ENCODE data around the gene CADPS2. TPM values are rescaled to one million over a fixed set of nuclear protein-coding genes. Genes with fewer than 3 reads are reported as not detected.

Gene CADPS2
- total RNA-seq, 1 donor from 2014 or later = 6.4 TPM

GRCh38 chr7:122507591-122507990 lies 378.7 kb downstream of the CADPS2 start:
- FAIRE-seq (no peak), DNase-seq (ENCODE audit: low read depth) (no peak)
- no peak overlapping the region for H3K9ac ChIP-seq (ENCODE audit: low read length)
- H4K20me1 ChIP-seq (ENCODE audit: insufficient read depth, low read length) = no peaks in the 10 kb centered on the region
- H3K36me3 ChIP-seq (ENCODE audit: insufficient read depth, low read length) = no peaks in the 10 kb centered on the region
- Mint-ChIP-seq H3K9me3 (ENCODE audit: unreplicated experiment) (no peaks in the 10 kb centered on the region), H3K27ac (ENCODE audit: unreplicated experiment) (no peak overlapping the region), H3K4me3 (ENCODE audit: unreplicated experiment) (no peak overlapping the region), H3K36me3 (ENCODE audit: low read depth, unreplicated experiment) (no peaks in the 10 kb centered on the region), H3K4me1 (ENCODE audit: low read depth, unreplicated experiment) (no peaks in the 10 kb centered on the region), H3K27me3 (ENCODE audit: low read depth, unreplicated experiment) (no peaks in the 10 kb centered on the region)
- H2AFZ ChIP-seq (ENCODE audit: low read depth, low read length) = no peak overlapping the region
- H3K4me2 ChIP-seq (ENCODE audit: low read length) = no peak overlapping the region
- TF ChIP-seq CTCF (IDR thresholded peaks at IDR 0.05; ENCODE audit: insufficient read depth, low read depth, low read length) = no peak
- TF ChIP-seq EZH2 (IDR thresholded peaks at IDR 0.05; ENCODE audit: insufficient read depth, low read length) = no peak
- no peak overlapping the region for H3K27ac ChIP-seq (ENCODE audit: low read depth, low read length)
- H3K9me3 ChIP-seq (ENCODE audit: insufficient read depth, low read depth, low read length) = no peaks in the 10 kb centered on the region
- H3K79me2 ChIP-seq (ENCODE audit: insufficient read depth, low read length) = no peaks in the 10 kb centered on the region
- H3K27me3 ChIP-seq (ENCODE audit: insufficient read depth, low read length) = no peaks in the 10 kb centered on the region
- no peak overlapping the region for H3K4me3 ChIP-seq (ENCODE audit: insufficient read depth, low read depth, low read length)
- no peaks in the 10 kb centered on the region for H3K4me1 ChIP-seq (ENCODE audit: insufficient read depth, low read length)

GRCh38 chr7:122492007-122492406 lies 394.3 kb downstream of the CADPS2 start:
- H3K9me3 Mint-ChIP-seq (ENCODE audit: unreplicated experiment) = no peaks in the 10 kb centered on the region
- no peak overlapping the region for H3K9ac ChIP-seq (ENCODE audit: low read length)

GRCh38 chr7:122488241-122488640 lies 398.0 kb downstream of the CADPS2 start:
- H3K36me3 ChIP-seq (ENCODE audit: insufficient read depth, low read length) = no peaks in the 10 kb centered on the region
- no peaks in the 10 kb centered on the region for H3K27me3 ChIP-seq (ENCODE audit: insufficient read depth, low read length)
- no peaks in the 10 kb centered on the region for H3K4me1 Mint-ChIP-seq (ENCODE audit: low read depth, unreplicated experiment)
- H3K4me1 ChIP-seq (ENCODE audit: insufficient read depth, low read length) = no peaks in the 10 kb centered on the region
- DNase-seq (ENCODE audit: low read depth) = no peak
- no peak overlapping the region for H3K27ac Mint-ChIP-seq (ENCODE audit: unreplicated experiment)
- no peak for FAIRE-seq
- H3K9me3 ChIP-seq (ENCODE audit: insufficient read depth, low read depth, low read length) = no peaks in the 10 kb centered on the region
- H3K4me2 ChIP-seq (ENCODE audit: low read length) = no peak overlapping the region
- H2AFZ ChIP-seq (ENCODE audit: low read depth, low read length) = no peak overlapping the region
- no peaks in the 10 kb centered on the region for H3K36me3 Mint-ChIP-seq (ENCODE audit: low read depth, unreplicated experiment)
- no peaks in the 10 kb centered on the region for H3K9me3 Mint-ChIP-seq (ENCODE audit: unreplicated experiment)
- H3K4me3 ChIP-seq (ENCODE audit: insufficient read depth, low read depth, low read length) = no peak overlapping the region
- no peaks in the 10 kb centered on the region for H3K79me2 ChIP-seq (ENCODE audit: insufficient read depth, low read length)
- no peak overlapping the region for H3K4me3 Mint-ChIP-seq (ENCODE audit: unreplicated experiment)
- no peaks in the 10 kb centered on the region for H3K27me3 Mint-ChIP-seq (ENCODE audit: low read depth, unreplicated experiment)
- TF ChIP-seq CTCF (IDR thresholded peaks at IDR 0.05; ENCODE audit: insufficient read depth, low read depth, low read length) (no peak), EZH2 (IDR thresholded peaks at IDR 0.05; ENCODE audit: insufficient read depth, low read length) (no peak)
- H3K9ac ChIP-seq (ENCODE audit: low read length) = no peak overlapping the region
- H4K20me1 ChIP-seq (ENCODE audit: insufficient read depth, low read length) = no peaks in the 10 kb centered on the region
- no peak overlapping the region for H3K27ac ChIP-seq (ENCODE audit: low read depth, low read length)

More at GRCh38 chr7:122492007-122492406, 394.3 kb downstream of the CADPS2 start:
- Mint-ChIP-seq H3K27me3 (ENCODE audit: low read depth, unreplicated experiment) (no peaks in the 10 kb centered on the region), H3K36me3 (ENCODE audit: low read depth, unreplicated experiment) (no peaks in the 10 kb centered on the region), H3K4me3 (ENCODE audit: unreplicated experiment) (no peak overlapping the region), H3K27ac (ENCODE audit: unreplicated experiment) (no peak overlapping the region), H3K4me1 (ENCODE audit: low read depth, unreplicated experiment) (no peaks in the 10 kb centered on the region)
- H3K79me2 ChIP-seq (ENCODE audit: insufficient read depth, low read length) = no peaks in the 10 kb centered on the region
- H3K4me3 ChIP-seq (ENCODE audit: insufficient read depth, low read depth, low read length) = no peak overlapping the region
- H4K20me1 ChIP-seq (ENCODE audit: insufficient read depth, low read length) = no peaks in the 10 kb centered on the region
- no peaks in the 10 kb centered on the region for H3K9me3 ChIP-seq (ENCODE audit: insufficient read depth, low read depth, low read length)
- no peak overlapping the region for H3K4me2 ChIP-seq (ENCODE audit: low read length)
- no peaks in the 10 kb centered on the region for H3K4me1 ChIP-seq (ENCODE audit: insufficient read depth, low read length)
- no peak overlapping the region for H3K27ac ChIP-seq (ENCODE audit: low read depth, low read length)
- no peak overlapping the region for H2AFZ ChIP-seq (ENCODE audit: low read depth, low read length)
- no peak for TF ChIP-seq EZH2 (IDR thresholded peaks at IDR 0.05; ENCODE audit: insufficient read depth, low read length)
- FAIRE-seq = no peak
- no peak for DNase-seq (ENCODE audit: low read depth)
- no peaks in the 10 kb centered on the region for H3K36me3 ChIP-seq (ENCODE audit: insufficient read depth, low read length)
- H3K27me3 ChIP-seq (ENCODE audit: insufficient read depth, low read length) = no peaks in the 10 kb centered on the region
